Parathyroid adenoma (tissue), 2 donors: ENCODE results near the gene PIK3R4.

Experiments
- H2AFZ ChIP-seq: fragments of 300-600 bp; sonication (generic); one replicate; pipeline ENCODE4 v1.7.0; 2017; ENCODE audit warnings: antibody characterized with exemption, mild to moderate bottlenecking
- H3K27ac ChIP-seq: fragments of 300-600 bp; sonication (generic); one replicate; pipeline ENCODE4 v1.7.0; 2017
- H3K27me3 ChIP-seq: fragments of 300-600 bp; sonication (generic); one replicate; pipeline ENCODE4 v1.7.0; 2017; ENCODE audit warnings: low read length; ENCODE audit not compliant: control insufficient read depth, insufficient read depth
- H3K36me3 ChIP-seq: fragments of 300-600 bp; sonication (generic); one replicate; pipeline ENCODE4 v1.7.0; 2017; ENCODE audit warnings: low read length; ENCODE audit not compliant: control insufficient read depth, insufficient read depth
- H3K4me1 ChIP-seq: fragments of 300-600 bp; sonication (generic); one replicate; pipeline ENCODE4 v1.7.0; 2017; ENCODE audit warnings: control low read depth
- H3K4me2 ChIP-seq: fragments of 300-600 bp; sonication (generic); one replicate; pipeline ENCODE4 v1.7.0; 2017; ENCODE audit warnings: low read length
- H3K4me3 ChIP-seq: fragments of 300-600 bp; sonication (generic); one replicate; pipeline ENCODE4 v1.7.0; 2017; ENCODE audit warnings: low read depth, low read length
- H3K79me2 ChIP-seq: fragments of 300-600 bp; sonication (generic); one replicate; pipeline ENCODE4 v1.7.0; 2017; ENCODE audit warnings: control low read depth
- H3K9ac ChIP-seq: fragments of 300-600 bp; sonication (generic); one replicate; pipeline ENCODE4 v1.7.0; 2017; ENCODE audit warnings: mild to moderate bottlenecking
- H3K9me3 ChIP-seq: fragments of 300-600 bp; sonication (generic); one replicate; pipeline ENCODE4 v1.7.0; 2017; ENCODE audit warnings: low read length; ENCODE audit not compliant: control insufficient read depth
- CTCF ChIP-seq: fragments of 300-600 bp; sonication (generic); IDR thresholded peaks from one replicate; pipeline ENCODE4 v1.7.0; 2017; ENCODE audit warnings: antibody characterized with exemption, mild to moderate bottlenecking
- donor health status: primary hyperparathyroidism.

Gene PIK3R4

GRCh38 chr3:130702985-130703384 lies 43.6 kb downstream of the PIK3R4 start:
- Histone ChIP-seq H3K36me3 (no peaks in the 10 kb centered on the region), H3K27ac (no peak overlapping the region), H2AFZ (no peak overlapping the region), H3K9ac (no peak overlapping the region), H3K79me2 (no peaks in the 10 kb centered on the region), H3K4me2 (no peak overlapping the region), H3K27me3 (no peaks in the 10 kb centered on the region), H3K9me3 (no peaks in the 10 kb centered on the region), H3K4me3 (no peak overlapping the region), H3K4me1 (peaks cover 12% of the 10 kb centered on the region)
- no peak for TF ChIP-seq CTCF

GRCh38 chr3:130700541-130700940 lies 46.1 kb downstream of the PIK3R4 start:
- Histone ChIP-seq H3K9ac (no peak overlapping the region), H3K4me1 (peaks cover 5% of the 10 kb centered on the region), H3K79me2 (no peaks in the 10 kb centered on the region), H3K36me3 (no peaks in the 10 kb centered on the region), H2AFZ (no peak overlapping the region), H3K4me3 (no peak overlapping the region), H3K4me2 (no peak overlapping the region), H3K27ac (no peak overlapping the region), H3K27me3 (no peaks in the 10 kb centered on the region), H3K9me3 (no peaks in the 10 kb centered on the region)
- no peak for TF ChIP-seq CTCF

- no peaks in the 10 kb centered on the region for H3K79me2 ChIP-seq
- no peak overlapping the region for H3K4me2 ChIP-seq
- H3K9ac ChIP-seq: no peak overlapping the region
- H3K27ac ChIP-seq: no peak overlapping the region
- peak; percentile 68 for TF ChIP-seq CTCF
- H3K9me3 ChIP-seq: no peaks in the 10 kb centered on the region
- no peaks in the 10 kb centered on the region for H3K4me1 ChIP-seq
- H3K4me3 ChIP-seq: no peak overlapping the region
- H3K27me3 ChIP-seq: no peaks in the 10 kb centered on the region
- H2AFZ ChIP-seq: no peak overlapping the region
- no peaks in the 10 kb centered on the region for H3K36me3 ChIP-seq
Measured at GRCh38 chr3:130699765-130700164, 46.9 kb downstream of the PIK3R4 start.

- no peak for TF ChIP-seq CTCF
- Histone ChIP-seq H3K79me2 (no peaks in the 10 kb centered on the region), H3K4me1 (peaks cover 5% of the 10 kb centered on the region), H3K9me3 (no peaks in the 10 kb centered on the region), H2AFZ (no peak overlapping the region), H3K9ac (no peak overlapping the region), H3K36me3 (no peaks in the 10 kb centered on the region), H3K4me3 (no peak overlapping the region), H3K27me3 (no peaks in the 10 kb centered on the region), H3K27ac (no peak overlapping the region), H3K4me2 (no peak overlapping the region)
Measured at GRCh38 chr3:130693314-130693713, 53.3 kb downstream of the PIK3R4 start.

- Histone ChIP-seq H2AFZ (no peak overlapping the region), H3K4me2 (no peak overlapping the region), H3K27me3 (no peaks in the 10 kb centered on the region), H3K4me3 (no peak overlapping the region), H3K4me1 (peaks cover 5% of the 10 kb centered on the region), H3K36me3 (no peaks in the 10 kb centered on the region), H3K27ac (no peak overlapping the region), H3K9ac (no peak overlapping the region), H3K79me2 (no peaks in the 10 kb centered on the region), H3K9me3 (no peaks in the 10 kb centered on the region)
- no peak for TF ChIP-seq CTCF
Measured at GRCh38 chr3:130692455-130692854, 54.2 kb downstream of the PIK3R4 start.
